ENCODE results near the gene CASP3. TPM values are rescaled to one million over a fixed set of nuclear protein-coding genes. Genes with fewer than 3 reads are reported as not detected.
"Not testable (repeated sequence)": the region's sequence is repeated elsewhere in the genome, so short reads cannot be mapped to it uniquely, and the experiment has no call there.

The CASP3 gene
- total RNA-seq, 1 experiment from 2014 or later = 11.4 TPM

DNA sequence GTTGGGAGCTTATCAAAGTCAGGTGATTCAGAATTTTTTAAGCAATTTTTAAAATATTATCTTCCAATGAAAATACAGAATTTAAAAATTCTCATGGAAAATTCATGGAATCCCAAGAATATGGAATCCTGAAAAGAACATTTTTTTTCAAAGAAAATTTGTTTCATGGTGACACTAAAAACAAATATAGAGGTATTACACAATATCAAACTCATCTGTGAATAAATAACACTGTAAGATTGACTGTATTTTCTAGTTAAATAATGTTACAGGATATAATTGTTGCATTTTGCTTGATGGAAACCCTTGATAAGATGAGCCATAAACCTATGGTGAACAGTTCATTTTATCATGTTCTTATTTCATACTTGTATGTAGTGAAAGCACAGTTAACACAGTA is 11.7 kb upstream of the CASP3 start:
- Histone ChIP-seq H3K27ac (ENCODE audit: low read depth, low read length) (no peak overlapping the region), H4K20me1 (ENCODE audit: insufficient read depth) (no peaks in the 10 kb centered on the region), H2AFZ (ENCODE audit: low read depth, low read length, poor library complexity, severe bottlenecking) (no peak overlapping the region), H3K9ac (ENCODE audit: low read length) (no peak overlapping the region), H3K79me2 (ENCODE audit: insufficient read depth, low read length) (no peaks in the 10 kb centered on the region), H3K4me2 (ENCODE audit: low read length) (no peak overlapping the region), H3K9me2 (ENCODE audit: insufficient read depth) (no peaks in the 10 kb centered on the region), H3K36me3 (ENCODE audit: control insufficient read depth in 1 of 2, insufficient read depth in 2 of 2, low read length in 2 of 2) (no peaks in the 10 kb centered on the region), H3K27me3 (ENCODE audit: insufficient read depth, low read length) (no peaks in the 10 kb centered on the region), H3K4me3 (replicated peaks in 1 of 2; ENCODE audit: low read depth in 1 of 2, low read length in 2 of 2) (no peak overlapping the region), H3K4me1 (ENCODE audit: control insufficient read depth in 1 of 2, insufficient read depth in 2 of 2, low read length in 2 of 2) (no peaks in the 10 kb centered on the region), H3K9me3 (ENCODE audit: control insufficient read depth in 1 of 2, insufficient read depth in 1 of 2, low read depth in 1 of 2, low read length in 2 of 2) (no peaks in the 10 kb centered on the region)
- CTCF ChIA-PET = no interaction called here
- TF ChIP-seq SRF (IDR thresholded peaks at IDR 0.05; ENCODE audit: low read depth) = no peak
- no peak for TF ChIP-seq SP1 (IDR thresholded peaks at IDR 0.05; ENCODE audit: low read depth)
- TF ChIP-seq, protein P1, sequence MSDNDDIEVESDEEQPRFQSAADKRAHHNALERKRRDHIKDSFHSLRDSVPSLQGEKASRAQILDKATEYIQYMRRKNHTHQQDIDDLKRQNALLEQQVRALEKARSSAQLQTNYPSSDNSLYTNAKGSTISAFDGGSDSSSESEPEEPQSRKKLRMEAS (IDR thresholded peaks at IDR 0.05) = no peak
- TF ChIP-seq ZFX (IDR thresholded peaks at IDR 0.05) = no peak
- TF ChIP-seq ZNF274 (IDR thresholded peaks at IDR 0.05; ENCODE audit: low read depth, low read length) = no peak
- TF ChIP-seq RAD21 (IDR thresholded peaks at IDR 0.05; ENCODE audit: low read depth) = no peak
- TF ChIP-seq, protein P2, sequence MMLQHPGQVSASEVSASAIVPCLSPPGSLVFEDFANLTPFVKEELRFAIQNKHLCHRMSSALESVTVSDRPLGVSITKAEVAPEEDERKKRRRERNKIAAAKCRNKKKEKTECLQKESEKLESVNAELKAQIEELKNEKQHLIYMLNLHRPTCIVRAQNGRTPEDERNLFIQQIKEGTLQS (IDR thresholded peaks at IDR 0.05) = no peak
- TF ChIP-seq, protein P3, sequence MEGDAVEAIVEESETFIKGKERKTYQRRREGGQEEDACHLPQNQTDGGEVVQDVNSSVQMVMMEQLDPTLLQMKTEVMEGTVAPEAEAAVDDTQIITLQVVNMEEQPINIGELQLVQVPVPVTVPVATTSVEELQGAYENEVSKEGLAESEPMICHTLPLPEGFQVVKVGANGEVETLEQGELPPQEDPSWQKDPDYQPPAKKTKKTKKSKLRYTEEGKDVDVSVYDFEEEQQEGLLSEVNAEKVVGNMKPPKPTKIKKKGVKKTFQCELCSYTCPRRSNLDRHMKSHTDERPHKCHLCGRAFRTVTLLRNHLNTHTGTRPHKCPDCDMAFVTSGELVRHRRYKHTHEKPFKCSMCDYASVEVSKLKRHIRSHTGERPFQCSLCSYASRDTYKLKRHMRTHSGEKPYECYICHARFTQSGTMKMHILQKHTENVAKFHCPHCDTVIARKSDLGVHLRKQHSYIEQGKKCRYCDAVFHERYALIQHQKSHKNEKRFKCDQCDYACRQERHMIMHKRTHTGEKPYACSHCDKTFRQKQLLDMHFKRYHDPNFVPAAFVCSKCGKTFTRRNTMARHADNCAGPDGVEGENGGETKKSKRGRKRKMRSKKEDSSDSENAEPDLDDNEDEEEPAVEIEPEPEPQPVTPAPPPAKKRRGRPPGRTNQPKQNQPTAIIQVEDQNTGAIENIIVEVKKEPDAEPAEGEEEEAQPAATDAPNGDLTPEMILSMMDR (IDR thresholded peaks at IDR 0.05 in 2 of 3, conservative IDR thresholded peaks at IDR 0.05 in 1 of 3; ENCODE audit: borderline replicate concordance in 1 of 3, insufficient read depth in 1 of 3, low read depth in 2 of 3, low read length in 2 of 3) = no peak
- intact Hi-C loops (cut with micrococcal nuclease) = no loop called here
- ATAC-seq (no peak), DNase-seq (ENCODE audit: low read depth, low spot score) (no peak)
- POLR2A ChIA-PET = no interaction called here
- BruUV-seq (replicated peaks) = no TSS peak
- RAD21 ChIA-PET (ENCODE audit: low non-redundant PET in 1 of 2, low total read pairs in 2 of 2, uncharacterized antibody in 2 of 2, unreplicated experiment in 2 of 2) = no interaction called here

DNA sequence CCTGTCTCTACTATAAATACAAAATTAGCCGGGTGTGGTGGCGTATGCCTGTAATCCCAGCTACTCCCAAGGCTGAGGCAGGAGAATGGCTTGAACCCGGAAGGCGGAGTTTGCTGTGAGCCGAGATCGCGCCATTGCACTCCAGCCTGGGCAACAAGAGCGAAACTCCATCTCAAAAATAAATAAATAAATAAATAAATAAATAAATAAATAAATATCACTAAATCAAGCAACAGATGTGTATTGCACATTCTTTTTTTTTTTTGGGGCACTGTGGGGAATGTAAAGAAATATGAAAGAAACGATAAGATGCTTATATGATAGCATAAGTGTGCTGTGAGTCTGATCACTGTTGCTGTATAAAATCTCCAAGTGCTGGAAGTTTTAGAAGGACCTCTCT is 8.6 kb upstream of the CASP3 start:
- H3K9me2 ChIP-seq (ENCODE audit: insufficient read depth); ATAC-seq; H3K4me2 ChIP-seq (ENCODE audit: low read length); H3K9ac ChIP-seq (ENCODE audit: low read length); POLR2A ChIA-PET; DNase-seq (ENCODE audit: low read depth, low spot score); RAD21 ChIA-PET (ENCODE audit: low non-redundant PET in 1 of 2, low total read pairs in 2 of 2, uncharacterized antibody in 2 of 2, unreplicated experiment in 2 of 2); intact Hi-C loops (cut with micrococcal nuclease); CTCF ChIA-PET; H3K9me3 ChIP-seq (ENCODE audit: control insufficient read depth in 1 of 2, insufficient read depth in 1 of 2, low read depth in 1 of 2, low read length in 2 of 2); H3K4me3 ChIP-seq (replicated peaks in 1 of 2; ENCODE audit: low read depth in 1 of 2, low read length in 2 of 2); H3K36me3 ChIP-seq (ENCODE audit: control insufficient read depth in 1 of 2, insufficient read depth in 2 of 2, low read length in 2 of 2); H3K4me1 ChIP-seq (ENCODE audit: control insufficient read depth in 1 of 2, insufficient read depth in 2 of 2, low read length in 2 of 2); BruUV-seq (replicated peaks); H3K79me2 ChIP-seq (ENCODE audit: insufficient read depth, low read length); H3K27ac ChIP-seq (ENCODE audit: low read depth, low read length); H3K27me3 ChIP-seq (ENCODE audit: insufficient read depth, low read length); H2AFZ ChIP-seq (ENCODE audit: low read depth, low read length, poor library complexity, severe bottlenecking); H4K20me1 ChIP-seq (ENCODE audit: insufficient read depth): not testable (repeated sequence)

Measured in HCT116 (cell line).